Right cardiac atrium (tissue), 5 donors: ENCODE measurements around the gene SUN5. TPM values are rescaled to one million over a fixed set of nuclear protein-coding genes. Genes with fewer than 3 reads are reported as not detected.

Experiments used
- ATAC-seq, 2 donors: fragments of 200-7000 bp; cut with Tn5 transposase; one replicate each; pipeline versions ENCODE4 v1.8.0 to v1.9.1; 2020; ENCODE audit warnings: moderate library complexity in 2 of 2, mild to moderate bottlenecking in 1 of 2
- DNase-seq, 3 donors: peaks; one replicate each; pipeline ENCODE4 v3.0.0-alpha.2; 2020
- H3K27ac ChIP-seq: one replicate; pipeline ENCODE4 v1.5.1; 2013; ENCODE audit warnings: mild to moderate bottlenecking, low read length, control low read depth, moderate library complexity
- H3K27me3 ChIP-seq: one replicate; pipeline ENCODE4 v1.6.1; 2013; ENCODE audit not compliant: control insufficient read depth, insufficient read depth
- H3K4me1 ChIP-seq: one replicate; pipeline ENCODE4 v1.6.1; 2013; ENCODE audit warnings: low read length; ENCODE audit not compliant: control insufficient read depth, insufficient read depth
- H3K4me3 ChIP-seq: one replicate; pipeline ENCODE4 v1.5.1; 2013; ENCODE audit warnings: low read length, control low read depth
- H3K9me3 ChIP-seq: one replicate; pipeline ENCODE4 v1.6.1; 2013; ENCODE audit warnings: low read length; ENCODE audit not compliant: control insufficient read depth
- WGBS: extraction: QIAGEN DNeasy Blood & Tissue Kit; methylation state at CpG from one replicate; pipeline ENCODE4 v1.1.7; 2013; 5-methylcytosine and 5-hydroxymethylcytosine counted together
- intact Hi-C, 4 donors: fragments of 100-400 bp; cut with DNase I; formaldehyde crosslinking; loops; one replicate each; pipeline versions ENCODE4 v1.11.0 to v1.14.0; 2022 to 2023
- polyA plus RNA-seq: library from polyadenylated mRNA; stranded (reverse); fragments of 200-250 nt; gene quantifications from one replicate; pipeline ENCODE4 v1.2.3, GENCODE V29; 2013
- total RNA-seq, 4 donors: library from RNA; stranded (reverse); fragmentation: NEBNext Ultra II Directional; extraction: Animal tissue kit (Norgen Biotek cat#: 25700); gene quantifications; one replicate each; pipeline ENCODE4 v1.2.1, GENCODE V29; 2021
- donor health status: healthy with polysubstance abuse.
- donor health status: DM: no; HTN: yes; CAD: no.
- donor health status: DM: no; HTN: no; CAD: no.
- donor health status: DM: no; HTN: yes; CAD: no; lungs with severe emphysema.
- donor health status: DM: yes; HTN: yes; CAD: no.

SUN5 gene
- total and polyA plus RNA-seq, 5 donors = not detected

DNA sequence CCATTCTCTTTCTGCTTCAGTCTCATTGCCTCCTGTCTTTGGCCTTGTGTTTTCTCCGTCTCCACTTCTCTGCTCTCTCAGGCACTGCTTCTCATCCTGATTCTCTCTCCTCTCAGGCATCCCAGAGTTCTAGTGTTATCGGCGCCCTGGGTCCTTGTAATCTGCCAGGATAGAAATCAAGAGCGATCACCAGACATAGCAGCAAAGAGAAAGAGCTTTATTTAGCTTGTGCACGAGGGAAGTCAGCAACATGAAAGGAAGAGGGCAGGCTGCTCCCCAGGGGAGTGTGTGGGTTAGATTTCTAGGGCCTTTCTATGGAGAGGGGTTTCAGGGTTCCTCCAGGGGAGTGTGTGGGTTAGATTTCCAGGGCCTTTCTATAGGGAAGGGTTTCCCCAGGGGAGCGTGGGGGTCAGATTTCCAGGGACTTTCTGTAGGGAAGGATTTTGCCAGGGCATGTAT, 32.5 kb downstream of the SUN5 start:
- Histone ChIP-seq H3K4me3 (no peak overlapping the region), H3K9me3 (no peaks in the 10 kb centered on the region), H3K4me1 (peaks cover 5% of the 10 kb centered on the region), H3K27me3 (no peaks in the 10 kb centered on the region), H3K27ac (peak overlapping the region; percentile 62)
- ATAC-seq (peak in 1 of 2 donors; percentile 10), DNase-seq (no peak)
- WGBS = 35% methylated on average over 6 of the region's 6 CpGs
- intact Hi-C loops = no loop called here

GRCh38 chr20:32970973-32971300, 33.3 kb downstream of the SUN5 start:
- WGBS = 92% methylated on average over 2 of the region's 2 CpGs
- H3K27ac ChIP-seq = peak overlapping the region; percentile 37

DNA sequence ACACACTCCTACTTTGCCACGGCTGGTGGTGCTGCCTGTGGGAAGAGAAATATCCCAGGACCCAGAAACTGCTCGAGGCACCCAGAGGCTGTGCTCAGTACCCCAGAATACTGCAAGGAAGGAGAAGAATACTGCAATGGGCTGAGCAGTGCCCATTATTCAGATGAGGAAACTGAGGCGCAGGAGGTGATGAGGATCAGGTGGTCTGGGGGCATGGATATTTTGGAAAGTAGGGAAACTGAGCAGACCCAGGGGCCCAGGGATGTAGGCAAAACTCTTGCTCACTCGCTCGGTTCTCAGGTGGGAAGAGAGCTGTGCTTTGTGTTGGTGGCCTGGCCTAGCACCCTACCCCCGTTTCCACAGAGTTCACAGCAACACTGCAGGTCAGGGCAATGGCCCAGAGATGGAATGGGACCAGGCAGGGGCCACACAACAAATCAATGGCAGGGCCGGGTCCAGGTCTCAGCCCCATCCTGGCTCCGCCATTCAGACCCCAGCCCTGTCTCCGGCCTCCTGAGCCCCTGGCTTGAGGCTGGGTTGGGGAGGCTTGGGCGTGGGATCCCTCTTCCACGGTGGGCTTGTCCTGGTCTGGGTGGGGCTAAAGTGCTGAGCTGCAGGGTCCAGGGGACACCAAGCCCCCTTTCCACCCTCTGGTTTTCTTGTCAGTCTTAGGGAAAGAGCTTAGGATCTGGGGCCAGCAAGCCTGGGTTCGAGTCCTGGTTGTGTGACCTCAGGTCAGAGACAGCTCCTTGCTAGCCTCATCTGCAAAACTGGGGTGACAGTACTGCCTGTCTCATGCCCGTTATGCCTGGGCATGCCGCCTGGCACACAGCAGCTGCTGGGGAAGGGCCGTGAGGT, 33.9 kb downstream of the SUN5 start:
- Histone ChIP-seq H3K4me1 (peaks cover 5% of the 10 kb centered on the region), H3K9me3 (no peaks in the 10 kb centered on the region), H3K4me3 (no peak overlapping the region), H3K27ac (no peak overlapping the region), H3K27me3 (no peaks in the 10 kb centered on the region)
- ATAC-seq (no peak), DNase-seq (no peak)
- intact Hi-C loops = no loop called here
- 94% methylated on average over 15 of the region's 15 CpGs for WGBS

More at GRCh38 chr20:32970973-32971300, 33.3 kb downstream of the SUN5 start:
- Histone ChIP-seq H3K9me3 (no peaks in the 10 kb centered on the region), H3K27me3 (no peaks in the 10 kb centered on the region), H3K4me3 (no peak overlapping the region), H3K4me1 (peaks cover 5% of the 10 kb centered on the region)
- ATAC-seq (no peak), DNase-seq (no peak)
- intact Hi-C loops = no loop called here

GRCh38 chr20:32969356-32970114, 34.7 kb downstream of the SUN5 start:
- intact Hi-C loops = no loop called here
- no peak for DNase-seq
- no peak overlapping the region for H3K4me3 ChIP-seq
- H3K4me1 ChIP-seq = peaks cover 5% of the 10 kb centered on the region
- 72% methylated on average over 13 of the region's 13 CpGs for WGBS
- no peak for ATAC-seq
- no peaks in the 10 kb centered on the region for H3K9me3 ChIP-seq
- no peak overlapping the region for H3K27ac ChIP-seq
- no peaks in the 10 kb centered on the region for H3K27me3 ChIP-seq

GRCh38 chr20:32968478-32969241, 35.6 kb downstream of the SUN5 start:
- no peaks in the 10 kb centered on the region for H3K9me3 ChIP-seq
- H3K4me3 ChIP-seq = no peak overlapping the region
- H3K27ac ChIP-seq = no peak overlapping the region
- ATAC-seq (no peak), DNase-seq (no peak)
- H3K27me3 ChIP-seq = no peaks in the 10 kb centered on the region
- WGBS = 54% methylated on average over 19 of the region's 19 CpGs
- intact Hi-C loops = no loop called here
- H3K4me1 ChIP-seq = peaks cover 5% of the 10 kb centered on the region

DNA sequence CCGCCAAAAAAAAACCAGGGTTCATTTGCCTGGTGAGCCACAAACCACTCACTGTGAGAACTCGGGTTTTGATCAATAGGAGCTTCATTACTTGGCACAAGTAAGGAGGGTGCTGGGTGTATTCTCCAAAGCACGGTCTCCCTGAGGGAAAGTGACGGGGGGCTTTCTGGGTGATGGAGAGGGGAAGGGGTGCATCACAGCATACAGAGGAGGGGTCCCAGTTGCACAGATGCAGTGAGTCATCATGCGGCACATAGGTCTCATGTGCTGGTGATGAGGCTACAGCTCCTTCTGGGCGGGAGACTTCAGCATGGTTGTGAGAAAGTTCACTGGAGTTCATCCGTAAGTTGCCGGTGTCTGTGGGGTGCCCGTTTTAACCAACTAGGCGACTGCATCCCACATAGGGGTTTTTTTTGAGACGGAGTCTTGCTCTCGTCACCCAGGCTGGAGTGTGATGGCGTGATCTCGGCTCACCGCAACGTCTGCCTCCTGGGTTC, 36.2 kb downstream of the SUN5 start:
- Histone ChIP-seq H3K4me3 (no peak overlapping the region), H3K27me3 (no peaks in the 10 kb centered on the region), H3K4me1 (peaks cover 5% of the 10 kb centered on the region), H3K27ac (no peak overlapping the region), H3K9me3 (no peaks in the 10 kb centered on the region)
- DNase-seq (no peak), ATAC-seq (no peak)
- WGBS = 87% methylated on average over 16 of the region's 16 CpGs
- intact Hi-C loops = no loop called here

GRCh38 chr20:32966881-32967781, 37.1 kb downstream of the SUN5 start:
- no peaks in the 10 kb centered on the region for H3K9me3 ChIP-seq
- no peaks in the 10 kb centered on the region for H3K27me3 ChIP-seq
- no peak for ATAC-seq
- H3K27ac ChIP-seq = no peak overlapping the region
- H3K4me3 ChIP-seq = no peak overlapping the region
- DNase-seq = no peak
- H3K4me1 ChIP-seq = peaks cover 5% of the 10 kb centered on the region
- 75% methylated on average over 16 of the region's 16 CpGs for WGBS
- intact Hi-C loops = no loop called here

DNA sequence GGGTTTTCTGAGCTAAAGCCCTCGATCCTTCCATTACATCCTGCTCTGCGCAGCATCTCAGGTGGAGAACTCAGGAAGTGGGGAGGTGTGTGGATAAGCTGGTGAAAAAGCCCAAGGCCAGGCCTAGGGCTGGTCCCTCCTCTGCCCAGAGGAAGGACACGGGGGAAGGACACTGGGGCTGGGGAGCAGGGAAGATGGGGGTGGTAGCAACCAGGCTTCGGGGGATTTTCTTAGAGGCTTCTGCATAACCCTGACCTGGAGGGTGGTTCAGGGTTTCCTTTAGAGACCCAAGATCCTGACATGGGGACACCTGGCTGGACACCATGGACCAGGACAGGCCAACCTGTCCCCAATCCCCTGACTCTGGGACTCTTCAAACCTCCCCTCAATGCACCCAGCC, 37.9 kb downstream of the SUN5 start:
- ATAC-seq (no peak), DNase-seq (no peak)
- H3K9me3 ChIP-seq = no peaks in the 10 kb centered on the region
- intact Hi-C loops = no loop called here
- H3K27ac ChIP-seq = no peak overlapping the region
- H3K4me3 ChIP-seq = no peak overlapping the region
- peaks cover 3% of the 10 kb centered on the region for H3K4me1 ChIP-seq
- WGBS = 85% methylated on average over 4 of the region's 4 CpGs
- no peaks in the 10 kb centered on the region for H3K27me3 ChIP-seq

GRCh38 chr20:32965581-32966373, 38.5 kb downstream of the SUN5 start:
- no peaks in the 10 kb centered on the region for H3K9me3 ChIP-seq
- no peaks in the 10 kb centered on the region for H3K27me3 ChIP-seq
- no peak overlapping the region for H3K27ac ChIP-seq
- no peak overlapping the region for H3K4me3 ChIP-seq
- DNase-seq (no peak), ATAC-seq (no peak)
- H3K4me1 ChIP-seq = peaks cover 2% of the 10 kb centered on the region
- 67% methylated on average over 12 of the region's 12 CpGs for WGBS
- intact Hi-C loops = no loop called here
